ENCODE data around the gene ATG5.
A peak's percentile ranks its signal among the peaks of the same experiment; 100 is the strongest.
"Not testable (repeated sequence)": the region's sequence is repeated elsewhere in the genome, so short reads cannot be mapped to it uniquely, and the experiment has no call there.

Gene ATG5

GRCh38 chr6:106309766-106310373, 15.7 kb downstream of the ATG5 start:
- DNase-seq = peak in 1 of 2 experiments; percentile 5

GRCh38 chr6:106308985-106309384, 16.6 kb downstream of the ATG5 start:
- DNase-seq = no peak

DNA sequence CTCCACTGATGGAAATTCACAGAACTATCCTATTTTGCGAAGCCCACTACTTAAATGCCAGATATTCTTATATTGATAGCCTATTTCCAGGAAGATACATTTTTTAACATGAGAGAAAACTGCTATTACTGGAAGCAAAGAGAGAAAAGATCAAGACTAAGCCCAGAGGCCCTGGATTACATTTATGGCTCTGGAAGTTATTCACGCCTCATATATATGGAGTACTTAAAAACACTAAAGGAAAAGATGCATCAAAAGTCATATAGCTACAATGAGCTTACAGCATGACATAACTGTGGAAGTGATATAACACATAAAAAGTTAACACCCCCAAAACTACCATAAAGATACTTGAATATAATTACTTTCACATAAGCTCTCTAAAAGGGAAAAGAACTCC, 19.8 kb downstream of the ATG5 start:
- no peak for DNase-seq

DNA sequence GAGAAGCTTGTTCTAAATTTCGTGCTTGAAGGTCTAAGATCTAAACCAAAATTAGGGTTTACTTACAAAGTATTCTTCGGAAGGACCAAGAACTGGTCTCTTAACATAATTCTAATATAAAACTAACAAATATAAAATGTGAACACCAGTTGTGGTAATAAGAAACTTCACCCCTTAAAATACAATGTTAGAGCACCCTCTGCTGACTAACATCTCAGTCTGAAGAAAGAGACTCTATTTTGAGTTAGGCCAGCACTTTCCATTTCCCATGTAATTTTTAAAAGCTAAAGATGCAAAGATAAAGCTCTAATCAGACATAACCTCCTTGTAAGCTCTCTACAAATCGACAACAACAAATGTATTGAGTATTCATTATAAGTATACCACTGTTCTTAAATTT, 24.6 kb downstream of the ATG5 start:
- DNase-seq = peak in 1 of 2 experiments; percentile 29

DNA sequence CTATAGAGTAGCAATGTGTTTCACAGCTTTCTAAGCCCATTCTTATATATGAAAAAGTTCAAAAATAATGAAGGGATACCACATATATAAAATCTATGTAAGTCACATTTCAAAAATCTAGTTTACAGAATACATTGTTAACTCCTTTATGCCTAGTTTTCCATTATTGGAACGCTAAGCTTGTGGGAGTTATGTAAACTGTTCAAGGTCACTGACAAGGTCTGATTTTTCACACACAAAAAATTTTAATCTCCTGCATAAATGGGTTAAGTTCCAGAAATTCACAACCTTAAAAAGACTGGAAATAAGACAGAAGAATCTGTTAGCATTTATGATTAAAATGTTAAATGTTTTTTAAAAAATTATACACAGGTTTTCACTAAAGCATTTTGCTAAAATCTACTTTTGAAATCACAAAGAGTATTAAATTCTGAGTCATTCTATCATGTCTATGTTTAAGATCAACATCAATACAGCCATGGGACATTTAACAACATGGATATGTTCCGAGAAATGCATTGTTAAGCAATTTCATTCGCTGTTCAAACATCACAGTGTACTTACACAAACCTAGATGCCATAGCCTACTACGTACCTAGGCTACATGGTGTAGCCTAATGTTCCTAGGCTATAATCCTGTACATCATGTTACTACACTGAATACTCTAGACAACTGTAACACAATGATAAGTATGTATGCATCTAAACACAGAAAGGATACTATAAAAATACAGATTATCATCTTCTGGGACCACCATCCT, 25.4 kb downstream of the ATG5 start:
- no peak for DNase-seq

GRCh38 chr6:106293116-106293515, 32.4 kb downstream of the ATG5 start:
- no peak for DNase-seq

DNA sequence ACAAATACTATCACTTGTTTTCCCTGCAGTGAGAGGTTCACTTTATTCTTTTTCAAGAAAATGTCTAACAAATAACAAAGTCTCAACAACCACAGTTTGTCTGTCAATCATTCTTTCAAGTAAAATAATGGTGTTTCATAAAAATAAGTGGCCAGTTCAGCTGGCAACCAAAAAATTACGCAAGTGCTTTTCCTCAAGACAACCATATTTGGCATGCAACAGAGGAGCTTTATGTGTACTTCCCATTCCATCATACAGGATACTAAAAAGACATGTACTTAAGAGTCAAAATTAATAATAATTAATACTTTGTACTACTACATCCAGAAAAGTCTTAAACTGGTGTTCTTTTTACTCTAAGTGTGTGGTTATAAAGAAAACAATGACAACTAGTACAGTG, 34.6 kb downstream of the ATG5 start:
- no peak for DNase-seq

DNA sequence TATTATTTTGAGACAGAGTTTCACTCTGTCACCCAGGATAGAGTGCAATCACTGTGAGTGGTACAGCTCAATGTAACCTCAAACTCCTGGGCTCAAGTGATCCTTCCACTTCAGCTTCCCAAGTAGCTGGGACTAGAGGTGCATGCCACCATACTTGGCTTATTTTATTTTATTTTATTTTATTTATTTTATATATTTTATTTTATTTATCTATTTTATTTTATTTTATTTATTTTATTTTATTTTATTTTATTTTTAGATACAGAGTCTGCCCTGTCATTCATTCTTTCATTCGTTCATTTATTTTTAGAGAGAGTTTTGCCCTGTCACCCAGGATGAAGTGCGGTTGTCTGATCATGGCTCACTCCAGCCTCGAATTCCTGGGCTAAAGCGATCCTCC, 35.5 kb downstream of the ATG5 start:
- DNase-seq = no peak

GRCh38 chr6:106287215-106287614, 38.3 kb downstream of the ATG5 start:
- no peak for DNase-seq

DNA sequence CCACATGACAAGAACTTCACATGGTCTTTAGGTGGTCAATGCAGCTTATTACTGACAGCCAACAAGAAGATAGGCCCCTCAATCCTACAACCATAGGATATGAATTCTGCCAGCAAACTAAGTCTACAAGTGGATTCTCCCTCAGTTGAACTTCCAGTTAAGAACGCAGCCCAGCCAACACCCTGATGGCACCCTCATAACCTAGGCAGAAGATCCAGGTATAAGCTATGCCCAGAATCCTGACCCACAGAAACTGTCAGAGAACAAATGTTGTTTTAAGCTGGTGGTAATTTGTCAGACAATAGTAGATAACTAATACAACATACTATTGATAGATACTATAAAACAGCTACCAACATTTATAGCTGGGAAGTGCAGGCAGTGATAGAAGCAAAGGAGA, 38.8 kb downstream of the ATG5 start:
- DNase-seq = no peak

GRCh38 chr6:106283481-106283880, 42.1 kb downstream of the ATG5 start:
- no peak for DNase-seq

DNA sequence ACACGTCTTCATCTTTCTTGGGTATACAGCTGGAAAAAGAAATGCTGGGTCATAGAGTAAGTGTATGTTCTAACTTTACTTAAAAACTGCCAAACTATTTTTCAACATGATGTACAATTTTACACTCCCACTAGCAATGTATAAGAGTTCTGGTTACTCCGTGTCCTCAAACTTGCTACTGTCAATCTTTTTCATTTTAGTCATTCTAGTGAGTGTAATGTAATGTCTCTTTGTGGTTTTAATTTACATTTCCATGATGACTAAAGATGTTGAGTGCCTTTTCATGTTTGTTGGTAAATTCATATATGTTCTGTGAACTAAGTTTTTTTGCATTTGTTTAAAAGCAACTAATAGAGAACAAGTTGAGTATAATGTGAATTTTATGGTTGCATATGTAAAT, 43.9 kb downstream of the ATG5 start:
- no peak for DNase-seq

DNA sequence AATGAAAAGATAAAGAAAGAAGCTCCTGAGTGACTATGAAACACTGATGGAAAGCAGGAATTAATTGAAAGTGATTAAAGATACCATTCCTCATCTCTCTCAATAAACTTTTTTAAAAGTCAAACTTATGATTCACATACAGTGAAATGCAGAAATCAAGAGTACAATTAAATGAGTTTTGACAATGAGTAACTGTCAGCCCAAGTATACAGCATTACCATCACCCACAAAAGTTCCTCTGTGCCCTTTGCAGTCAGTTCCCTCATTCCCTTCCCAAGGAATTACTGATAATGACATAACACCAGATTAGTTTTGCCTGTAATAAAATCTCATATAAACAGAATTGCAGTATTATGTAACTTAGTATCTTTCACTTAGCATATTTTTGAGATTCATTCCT, 44.5 kb downstream of the ATG5 start:
- no peak for DNase-seq

DNA sequence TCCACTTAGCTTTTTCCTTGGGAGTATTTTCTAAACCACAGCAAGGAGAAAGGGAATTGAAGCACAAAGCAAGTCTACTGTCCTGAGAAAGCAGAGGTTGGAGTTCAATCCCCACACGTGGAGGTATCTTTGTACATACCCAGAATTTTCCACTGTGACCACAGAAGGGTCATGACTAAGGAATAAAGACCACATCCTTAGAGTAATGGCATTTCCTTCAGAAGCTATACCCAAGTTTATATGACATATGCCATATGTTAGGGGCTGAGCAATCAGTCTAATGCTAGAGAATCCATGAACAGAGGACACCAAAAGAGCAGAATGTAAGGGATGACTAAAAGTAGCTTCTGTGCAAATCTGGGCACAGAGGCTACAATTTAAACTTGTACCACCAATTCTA, 46.4 kb downstream of the ATG5 start:
- DNase-seq = no peak

GRCh38 chr6:106275692-106276091, 49.9 kb downstream of the ATG5 start:
- DNase-seq = no peak

GRCh38 chr6:106273087-106273486, 52.5 kb downstream of the ATG5 start:
- no peak for DNase-seq

GRCh38 chr6:106272287-106272686, 53.3 kb downstream of the ATG5 start:
- DNase-seq = no peak

DNA sequence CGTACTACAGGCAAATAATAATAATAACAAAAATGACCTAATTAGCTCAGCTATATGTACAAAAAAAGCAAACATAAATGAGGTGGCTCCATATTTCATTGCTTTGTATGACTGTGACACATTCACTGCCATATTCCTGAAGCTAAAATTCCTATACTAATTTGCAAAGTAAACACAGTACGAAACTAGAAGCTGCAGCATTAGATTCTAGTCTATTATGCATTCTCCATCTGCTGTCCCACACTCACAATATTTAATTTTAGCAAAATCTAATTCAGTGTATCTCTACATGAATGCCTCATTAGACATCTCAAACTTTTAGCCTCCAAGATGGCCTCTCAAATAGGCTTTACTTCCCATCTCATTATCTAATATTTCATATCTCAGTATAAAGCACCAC, 55.1 kb downstream of the ATG5 start:
- no peak for DNase-seq

- DNase-seq = not testable (repeated sequence)
Observed at GRCh38 chr6:106269268-106269919, 56.2 kb downstream of the ATG5 start.

DNA sequence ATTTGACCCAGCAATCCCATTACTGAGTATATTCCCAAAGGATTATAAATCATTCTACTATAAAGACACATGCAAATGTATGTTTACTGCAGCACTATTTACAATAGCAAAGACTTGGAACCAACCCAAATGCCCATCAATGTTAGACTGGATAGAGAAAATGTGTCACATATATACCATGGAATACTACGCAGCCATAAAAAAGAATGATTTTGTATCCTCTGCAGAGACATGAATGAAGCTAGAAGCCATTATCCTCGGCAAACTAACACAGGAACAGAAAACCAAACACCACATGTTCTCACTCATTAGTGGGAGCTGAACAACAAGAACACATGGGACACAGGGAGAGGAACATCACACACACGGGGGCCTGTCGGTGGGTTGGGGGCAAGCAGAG, 57.1 kb downstream of the ATG5 start:
- not testable (repeated sequence) for DNase-seq

GRCh38 chr6:106264433-106264832, 61.1 kb downstream of the ATG5 start:
- DNase-seq = not testable (repeated sequence)

- DNase-seq = not testable (repeated sequence)
Observed at GRCh38 chr6:106259748-106260147, 65.8 kb downstream of the ATG5 start.

GRCh38 chr6:106258726-106259125, 66.8 kb downstream of the ATG5 start:
- DNase-seq = no peak

DNA sequence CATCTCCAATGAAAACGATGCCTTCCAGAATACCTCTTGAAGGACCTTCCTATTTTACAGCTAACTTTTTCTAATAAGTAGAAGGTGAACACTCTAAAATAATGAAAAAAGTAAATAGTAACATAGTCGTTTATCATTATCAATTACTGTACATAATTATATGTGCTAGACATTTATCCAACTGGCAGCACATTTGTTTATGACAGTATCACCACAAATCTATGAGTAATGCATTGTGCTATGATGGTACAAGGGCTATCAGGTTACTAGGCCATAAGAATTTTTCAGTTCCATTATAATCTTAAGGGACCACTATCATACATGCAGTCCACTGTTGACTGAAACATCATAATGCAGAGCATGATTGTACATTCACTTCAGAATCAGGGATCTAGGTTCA, 68.4 kb downstream of the ATG5 start:
- DNase-seq = no peak
